HG03571 (cell line): ENCODE measurements around the gene TMEM272.
A peak's percentile ranks its signal among the peaks of the same experiment; 100 is the strongest.

Source experiments
- ATAC-seq: cut with Tn5 transposase; IDR thresholded peaks from one replicate; pipeline ENCODE4 v1.9.1; 2021; ENCODE audit not compliant: unreplicated experiment

Gene TMEM272

GRCh38 chr13:51783428-51784094 is 61.4 kb downstream of the TMEM272 start:
- ATAC-seq = no peak

GRCh38 chr13:51782026-51782710 is 62.8 kb downstream of the TMEM272 start:
- no peak for ATAC-seq

DNA sequence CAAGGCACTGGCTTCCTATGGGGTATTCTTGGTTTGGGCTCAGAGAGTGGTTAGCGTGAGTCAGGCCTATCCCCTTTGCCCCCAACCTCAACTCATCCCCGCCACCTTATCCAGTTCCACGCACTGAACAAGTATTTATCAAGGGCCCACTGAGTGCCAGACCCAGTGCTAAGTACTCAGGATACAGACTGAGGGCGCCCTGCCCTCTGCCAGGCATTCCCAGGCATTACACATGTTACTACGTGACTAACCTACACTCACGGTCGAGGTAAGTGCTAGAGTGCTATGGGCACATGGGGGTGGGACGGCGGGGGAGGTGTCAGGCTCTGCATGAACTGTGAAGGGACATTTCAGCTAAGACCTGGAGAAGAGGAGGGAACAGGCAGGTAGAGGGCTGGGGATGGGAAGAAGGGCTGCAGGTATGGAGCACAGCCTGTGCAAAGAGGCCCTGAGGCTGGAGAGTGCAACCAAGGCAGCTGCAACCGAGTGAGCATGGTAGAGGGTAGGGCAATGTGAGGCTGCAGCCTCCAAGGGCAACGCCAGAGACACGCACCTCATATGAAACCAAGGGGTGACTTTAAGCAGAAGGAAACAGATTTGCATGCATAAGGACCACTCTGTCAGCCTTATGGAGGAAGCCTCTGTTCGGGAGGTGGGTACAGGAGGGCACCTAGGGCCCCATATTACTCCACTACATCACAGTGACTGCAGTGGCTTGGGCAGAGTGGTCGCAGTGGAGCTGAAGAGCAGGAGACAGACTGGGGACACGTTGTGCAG is 63.5 kb downstream of the TMEM272 start:
- ATAC-seq = no peak

- no peak for ATAC-seq
These were observed 64.9 kb downstream of the TMEM272 start for GRCh38 chr13:51780099-51780498.

DNA sequence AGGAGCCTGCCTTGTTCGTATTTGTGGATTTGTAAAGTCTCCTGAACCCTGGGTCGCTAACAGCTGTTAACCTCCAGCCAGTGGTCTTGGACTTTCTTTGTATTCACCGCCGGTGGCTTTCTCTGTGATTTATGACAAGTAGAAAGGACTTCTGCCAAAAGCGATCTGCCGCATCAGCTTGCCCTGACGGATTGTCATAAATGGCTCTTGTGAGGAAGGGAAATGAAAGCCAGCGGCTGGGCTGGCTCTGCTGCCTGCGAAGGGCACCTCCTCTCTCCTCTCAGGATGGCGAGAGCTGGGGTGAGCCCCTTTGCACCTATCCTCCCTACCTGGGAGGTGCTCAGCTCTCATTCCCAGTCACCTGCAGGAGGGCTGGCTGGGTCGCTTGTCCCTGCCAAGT is 66.6 kb downstream of the TMEM272 start:
- no peak for ATAC-seq

GRCh38 chr13:51777921-51778320 is 67.1 kb downstream of the TMEM272 start:
- no peak for ATAC-seq

DNA sequence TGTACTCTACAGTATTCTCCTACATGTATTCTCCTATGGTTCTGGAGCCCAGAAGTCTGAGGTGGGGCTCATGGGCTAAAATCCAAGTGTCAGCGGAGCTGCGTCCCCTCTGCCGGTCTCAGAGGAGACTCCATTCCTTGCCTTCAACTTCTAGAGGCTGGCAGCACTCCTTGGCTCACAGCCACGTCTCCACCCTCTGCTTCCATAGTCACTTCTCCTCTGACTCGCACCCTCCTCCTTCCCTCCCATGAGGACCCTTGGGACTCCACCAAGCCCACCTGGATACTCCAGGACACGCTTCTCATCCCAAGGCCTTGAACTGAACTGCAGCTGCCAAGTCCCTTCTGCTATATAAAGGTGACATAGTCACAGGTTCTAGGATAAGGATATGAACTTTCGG is 68.8 kb downstream of the TMEM272 start:
- no peak for ATAC-seq

DNA sequence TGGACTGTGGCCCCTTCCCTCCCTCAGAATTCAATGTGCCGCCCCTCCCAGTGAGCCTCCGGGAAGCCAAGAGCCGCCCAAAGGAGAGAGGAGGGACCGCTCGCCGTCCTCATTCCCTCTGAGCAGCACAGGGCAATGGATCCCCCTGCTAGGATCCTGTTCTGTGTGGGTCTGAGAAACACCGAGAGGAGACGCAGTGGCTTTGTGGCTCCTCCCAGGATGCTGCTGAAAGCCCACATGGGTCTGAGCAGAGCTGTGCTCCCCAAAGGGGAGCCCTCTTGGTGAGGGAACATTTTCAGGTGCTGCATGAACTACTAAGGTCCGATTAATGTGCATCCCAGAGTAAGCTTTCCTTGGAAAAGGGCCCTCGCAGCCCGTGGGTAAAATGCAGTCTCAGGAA is 71.5 kb downstream of the TMEM272 start:
- no peak for ATAC-seq

- no peak for ATAC-seq
These were observed 72.2 kb downstream of the TMEM272 start for GRCh38 chr13:51772781-51773180.

- no peak for ATAC-seq
These were observed 72.9 kb downstream of the TMEM272 start for GRCh38 chr13:51772105-51772455.

- ATAC-seq = no peak
These were observed 73.4 kb downstream of the TMEM272 start for GRCh38 chr13:51771418-51772104.

DNA sequence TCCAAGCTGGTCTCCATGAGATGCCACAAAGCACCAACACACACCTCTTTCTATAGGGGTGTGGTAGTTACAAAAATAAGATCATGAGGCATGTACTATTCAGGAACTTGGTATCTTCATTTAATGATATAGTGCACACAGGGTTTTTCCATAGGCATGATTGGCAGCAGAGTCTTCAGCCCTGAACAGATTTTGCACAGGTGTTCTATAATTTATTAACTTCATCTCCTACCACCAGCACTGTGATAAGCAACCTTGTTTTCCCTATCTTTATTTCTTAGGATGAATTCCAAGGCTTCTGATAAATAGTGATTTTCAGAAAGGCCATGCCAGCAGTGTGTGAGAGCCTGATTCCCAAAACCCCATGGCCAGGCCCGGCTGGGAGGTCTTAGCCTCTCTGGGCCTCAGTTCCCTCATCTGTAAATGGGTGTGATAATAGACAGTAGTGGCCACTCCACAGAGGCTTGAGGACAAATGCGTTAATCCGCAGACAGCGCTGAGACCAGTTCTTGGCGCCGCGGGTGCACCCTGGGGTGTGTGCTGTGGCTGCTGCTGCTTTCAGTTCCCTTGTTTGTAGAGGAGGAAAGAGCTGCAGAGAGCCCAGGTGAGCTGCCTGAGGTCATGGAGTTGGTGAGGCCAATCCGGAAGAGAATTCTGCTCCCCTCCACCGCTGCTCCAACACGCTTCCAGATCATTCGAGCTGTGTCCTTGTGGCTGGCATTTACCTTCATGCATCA is 74.1 kb downstream of the TMEM272 start:
- no peak for ATAC-seq

DNA sequence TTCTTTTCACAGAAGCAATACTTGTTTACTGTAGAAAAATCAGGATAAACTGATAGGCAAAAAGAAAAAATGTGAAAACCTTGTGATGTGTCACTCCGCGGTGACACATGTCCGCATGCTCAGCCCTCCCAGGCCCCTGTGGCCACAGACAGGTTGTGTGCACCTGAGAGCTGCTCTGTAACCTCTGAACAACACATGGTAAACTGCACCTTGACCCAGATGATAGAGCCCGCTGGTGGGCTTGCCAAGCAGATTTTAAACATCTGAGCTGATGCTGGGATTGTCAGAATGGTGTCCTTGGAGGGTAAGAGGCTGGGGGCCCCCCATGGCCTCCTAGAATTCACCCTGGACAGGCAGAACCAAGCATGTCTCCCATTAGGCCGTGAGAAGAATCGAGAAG is 74.8 kb downstream of the TMEM272 start:
- no peak for ATAC-seq

GRCh38 chr13:51769455-51770127 is 75.4 kb downstream of the TMEM272 start:
- ATAC-seq = no peak

GRCh38 chr13:51768976-51769375 is 76.0 kb downstream of the TMEM272 start:
- no peak for ATAC-seq

DNA sequence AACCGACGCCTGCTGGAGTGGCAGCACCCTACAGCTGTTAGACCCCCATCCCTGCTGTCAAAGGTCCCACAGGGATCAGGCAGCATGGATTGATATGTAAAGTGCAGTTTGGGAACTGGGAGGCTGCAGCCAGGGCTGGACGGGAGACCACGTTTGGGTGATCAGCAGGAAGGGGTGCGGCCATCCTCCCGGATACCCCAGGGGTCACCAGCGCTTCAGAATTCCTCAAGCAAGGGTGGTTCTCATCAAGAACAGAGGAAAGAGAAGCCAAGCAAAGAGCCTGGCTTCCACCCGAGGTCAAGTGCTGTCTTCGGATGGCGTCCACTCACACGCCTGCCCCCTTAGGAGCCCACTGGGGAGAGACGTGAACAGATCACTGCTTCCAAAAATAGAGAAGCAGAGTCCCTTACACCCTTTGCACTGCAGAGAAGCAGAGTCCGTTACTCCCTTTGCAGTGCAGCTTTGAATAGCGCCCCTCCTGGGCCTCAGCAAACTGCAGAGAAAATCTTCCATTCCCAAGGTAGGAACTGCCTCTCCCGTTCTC is 76.5 kb downstream of the TMEM272 start:
- ATAC-seq = no peak

DNA sequence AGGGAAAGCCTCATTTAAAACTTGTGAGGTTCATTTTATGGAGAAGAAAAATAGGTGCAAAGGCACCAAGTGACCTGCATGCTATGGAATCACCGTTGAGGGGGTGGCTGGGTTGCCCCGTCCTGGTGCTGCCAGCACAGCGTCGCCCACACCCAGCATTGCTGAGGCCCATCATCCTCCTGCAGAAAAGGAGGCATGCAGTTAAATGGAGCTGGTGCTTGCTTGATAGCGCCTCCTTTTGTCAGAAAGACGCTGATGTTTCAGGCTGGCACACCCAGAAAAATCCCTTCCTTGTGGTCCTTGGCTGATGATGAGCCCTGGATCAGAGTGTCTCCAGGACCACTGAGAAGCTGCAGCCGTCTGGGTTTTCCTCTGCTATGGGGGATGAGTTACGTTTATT is 77.9 kb downstream of the TMEM272 start:
- ATAC-seq = no peak

- no peak for ATAC-seq
These were observed 79.8 kb downstream of the TMEM272 start for GRCh38 chr13:51765142-51765515.

GRCh38 chr13:51764184-51765141 is 80.5 kb downstream of the TMEM272 start:
- peak; percentile 71 for ATAC-seq
